Body of pancreas (tissue), 4 donors: Measurements from ENCODE around the gene LSM14A. TPM values are rescaled to one million over a fixed set of nuclear protein-coding genes. Genes with fewer than 3 reads are reported as not detected.
A peak's percentile ranks its signal among the peaks of the same experiment; 100 is the strongest.

Experiments used
- ATAC-seq: fragments of 150-250 bp; one replicate; pipeline ENCODE4 v1.9.1; 2016
- DNase-seq, 4 donors: peaks; one replicate each; pipeline ENCODE4 v3.0.0-alpha.2; 2019
- H3K27ac ChIP-seq, 4 donors: fragments of 200-600 bp; sonication (generic); 1 replicate in 3 of 4; 2 replicates in 1 of 4; pipeline versions ENCODE4 v1.5.1 to v1.6.1; 2016 to 2019; ENCODE audit warnings: mild to moderate bottlenecking in 1 of 4, mixed read lengths in 1 of 4, moderate library complexity in 1 of 4
- H3K27me3 ChIP-seq, 2 donors: fragments of 200-600 bp; sonication (generic); one replicate each; pipeline ENCODE4 v1.6.0; 2016; ENCODE audit warnings: mild to moderate bottlenecking in 1 of 2
- H3K36me3 ChIP-seq, 2 donors: fragments of 200-600 bp; sonication (generic); replicated peaks in 1 of 2; 2 replicates each; pipeline ENCODE4 v1.5.1; 2016; ENCODE audit warnings: low read depth in 2 of 2; ENCODE audit not compliant: insufficient read depth in 1 of 2
- H3K4me1 ChIP-seq: fragments of 200-600 bp; sonication (generic); one replicate; pipeline ENCODE4 v1.6.0; 2016
- H3K4me3 ChIP-seq, 2 donors: fragments of 200-600 bp; sonication (generic); 1 replicate in 1 of 2; 2 replicates in 1 of 2; pipeline ENCODE4 v1.5.1; 2016 to 2019
- H3K9me3 ChIP-seq, 3 donors: fragments of 200-600 bp; sonication (generic); 1 replicate in 2 of 3; 2 replicates in 1 of 3; pipeline ENCODE4 v1.5.1; 2016
- CTCF ChIP-seq, 7 experiments: fragments of 450-650 bp in 4 of 7; fragments of 200-600 bp in 3 of 7; sonication (generic) in 3 of 7; IDR thresholded peaks; one replicate each; pipeline ENCODE4 v1.5.1; 2016 to 2019; ENCODE audit warnings: antibody characterized with exemption in 7 of 7
- POLR2A ChIP-seq, 3 donors: fragments of 450-650 bp; IDR thresholded peaks; one replicate each; pipeline ENCODE4 v1.6.1; 2016; ENCODE audit warnings: antibody characterized with exemption in 3 of 3, mild to moderate bottlenecking in 2 of 3
- WGBS, 2 donors: methylation state at CpG; one replicate each; pipeline ENCODE4 v1.1.5; 2017; 5-methylcytosine and 5-hydroxymethylcytosine counted together
- intact Hi-C: fragments of 100-400 bp; cut with DNase I; formaldehyde crosslinking; loops from one replicate; pipeline ENCODE4 v1.15.1; 2023
- total RNA-seq, 2 donors: library from RNA; depleted of rRNA; stranded (reverse); fragments of >200 nt; gene quantifications; one replicate each; pipeline ENCODE4 v1.1.0, GENCODE V29; 2016

The LSM14A gene
- total RNA-seq, result 10 to 100 TPM; 63.6 to 95.9 TPM

GRCh38 chr19:34171877-34172660 is at the start of gene LSM14A:
TSS of gene LSM14A (plus strand) at chr19:34172504. CDS start at chr19:34172643, 139 bp downstream.
- H3K27ac ChIP-seq, result peak within 1 kb of the TSS; percentile 96 to 99 (median 99)
- DNase-seq, result peak; percentile 92 to 95 (median 94)
- 0 to 1% methylated on average over 1 to 68 of the region's 83 CpGs for WGBS, 2 donors
- no peaks in the 10 kb centered on the region for H3K36me3 ChIP-seq
- no peaks in the 10 kb centered on the region for H3K9me3 ChIP-seq
- peak within 1 kb of the TSS; percentile 67 to 98 for H3K4me3 ChIP-seq
- ATAC-seq, result peak; percentile 96
- intact Hi-C loops, result no loop called here
- no peaks in the 10 kb centered on the region for H3K27me3 ChIP-seq
- H3K4me1 ChIP-seq, result peaks cover 46% of the 10 kb centered on the region
- peak; percentile 58 to 89 (median 83) for TF ChIP-seq POLR2A (IDR thresholded peaks at IDR 0.05)
- peak in 1 of 7 experiments; percentile 13 for TF ChIP-seq CTCF (IDR thresholded peaks at IDR 0.05)

- Histone ChIP-seq H3K36me3 (no peaks in the 10 kb centered on the region), H3K9me3 (no peaks in the 10 kb centered on the region), H3K27ac (no peak overlapping the region), H3K4me3 (no peak overlapping the region), H3K27me3 (no peaks in the 10 kb centered on the region), H3K4me1 (peaks cover 8% of the 10 kb centered on the region)
- DNase-seq (peak in 3 of 4 donors; percentile 19 to 38 (median 23)), ATAC-seq (peak; percentile 88)
- WGBS, 2 donors, result 9% methylated on average over 1 of the region's 1 CpG; no CpG with 5 or more reads in 1 of the 2 donors
- TF ChIP-seq CTCF (IDR thresholded peaks at IDR 0.05) (no peak), POLR2A (IDR thresholded peaks at IDR 0.05) (no peak)
- intact Hi-C loops, result no loop called here
These were observed 47.5 kb upstream of the LSM14A start for GRCh38 chr19:34124828-34125227.

- ATAC-seq (no peak), DNase-seq (no peak)
- no peaks in the 10 kb centered on the region for H3K36me3 ChIP-seq
- peaks cover 8% of the 10 kb centered on the region for H3K4me1 ChIP-seq
- no peak overlapping the region for H3K27ac ChIP-seq
- no peak overlapping the region for H3K4me3 ChIP-seq
- WGBS, 2 donors, result 77 to 88% methylated on average over 3 to 8 of the region's 8 CpGs
- TF ChIP-seq POLR2A (IDR thresholded peaks at IDR 0.05), result no peak
- no peak for TF ChIP-seq CTCF (IDR thresholded peaks at IDR 0.05)
- H3K27me3 ChIP-seq, result no peaks in the 10 kb centered on the region
- intact Hi-C loops, result no loop called here
- H3K9me3 ChIP-seq, result no peaks in the 10 kb centered on the region
These were observed 45.3 kb upstream of the LSM14A start for GRCh38 chr19:34126966-34127365.

- no peak overlapping the region for H3K27ac ChIP-seq
- no peak for DNase-seq
- H3K27me3 ChIP-seq, result no peaks in the 10 kb centered on the region
- ATAC-seq, result no peak
- H3K9me3 ChIP-seq, result no peaks in the 10 kb centered on the region
- no peak overlapping the region for H3K4me3 ChIP-seq
- TF ChIP-seq CTCF (IDR thresholded peaks at IDR 0.05), result no peak
- no peak for TF ChIP-seq POLR2A (IDR thresholded peaks at IDR 0.05)
- H3K4me1 ChIP-seq, result peaks cover 8% of the 10 kb centered on the region
- H3K36me3 ChIP-seq, result no peaks in the 10 kb centered on the region
- intact Hi-C loops, result no loop called here
- WGBS, 2 donors, result 86% methylated on average over 6 of the region's 6 CpGs
These were observed 44.6 kb upstream of the LSM14A start for GRCh38 chr19:34127684-34128189.
